GM18499 (cell line): ENCODE data around the gene C1QC.
"Not testable (repeated sequence)": the region's sequence is repeated elsewhere in the genome, so short reads cannot be mapped to it uniquely, and the experiment has no call there.

Experiments
- ATAC-seq: cut with Tn5 transposase; IDR thresholded peaks from one replicate; pipeline ENCODE4 v1.9.1; 2021; ENCODE audit warnings: moderate number of reproducible peaks; ENCODE audit not compliant: insufficient read depth, unreplicated experiment

The C1QC gene

DNA sequence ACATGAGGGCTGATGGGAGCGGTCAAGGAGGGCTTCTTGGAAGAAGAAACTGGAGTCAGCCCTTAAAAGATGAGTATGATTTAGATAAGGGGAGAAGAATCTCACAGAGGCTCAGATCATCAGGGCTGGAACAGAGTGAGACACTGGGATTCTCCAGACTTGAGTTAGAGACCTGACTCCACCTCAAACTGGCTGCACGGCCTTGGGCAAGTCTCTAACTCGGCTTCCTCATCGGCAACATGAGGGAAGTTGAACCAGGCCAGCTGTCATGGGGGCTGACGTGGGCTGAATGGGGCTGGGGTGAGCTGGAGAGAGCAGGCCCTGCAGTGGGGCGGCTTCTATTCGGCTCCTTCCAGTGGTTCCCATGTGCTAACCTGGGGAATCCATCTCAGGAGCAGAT, 2.5 kb downstream of the C1QC start:
- ATAC-seq: no peak

DNA sequence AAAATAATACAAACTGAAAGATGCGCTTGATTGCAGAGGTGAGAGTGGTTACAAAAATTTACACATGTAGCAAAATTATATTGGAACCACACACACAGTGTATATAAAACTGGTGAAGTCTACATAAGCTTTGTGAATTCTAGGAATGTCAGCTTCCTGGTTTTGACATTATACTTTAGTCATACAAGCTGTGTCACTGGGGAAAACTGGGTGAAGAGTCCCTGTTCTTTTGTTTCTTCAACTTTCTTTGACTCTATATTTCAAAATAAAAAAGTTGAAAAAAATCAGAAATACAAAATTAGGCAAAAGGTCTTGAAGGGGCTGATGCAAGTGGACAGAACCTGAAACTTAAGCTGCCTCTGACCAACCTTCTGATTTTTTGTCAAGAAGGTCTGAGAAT, 3.0 kb downstream of the C1QC start:
- no peak for ATAC-seq

DNA sequence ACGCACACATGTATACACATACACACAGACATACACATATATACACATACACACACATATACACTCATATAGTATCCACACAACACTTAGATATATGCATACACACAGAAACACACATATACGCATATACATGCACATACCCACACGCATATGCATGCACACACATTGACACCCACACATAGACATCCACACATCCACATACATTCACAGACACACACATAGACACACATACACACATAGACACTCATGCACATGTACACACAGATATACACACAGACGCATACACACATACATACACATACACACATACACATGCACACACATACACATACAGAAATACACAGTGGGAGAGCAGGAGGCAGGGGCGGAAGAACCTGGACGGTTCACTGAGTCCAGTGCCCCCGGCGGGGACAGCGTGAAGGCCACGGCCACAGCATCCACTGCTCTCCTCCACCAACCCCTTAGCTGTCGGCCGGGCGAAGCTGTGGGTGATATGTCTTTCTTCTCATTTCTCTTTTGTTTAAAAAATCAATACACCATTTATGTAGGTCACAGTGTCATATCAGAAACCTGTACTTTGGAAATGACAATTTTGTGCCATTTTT, 6.8 kb downstream of the C1QC start:
- no peak for ATAC-seq

DNA sequence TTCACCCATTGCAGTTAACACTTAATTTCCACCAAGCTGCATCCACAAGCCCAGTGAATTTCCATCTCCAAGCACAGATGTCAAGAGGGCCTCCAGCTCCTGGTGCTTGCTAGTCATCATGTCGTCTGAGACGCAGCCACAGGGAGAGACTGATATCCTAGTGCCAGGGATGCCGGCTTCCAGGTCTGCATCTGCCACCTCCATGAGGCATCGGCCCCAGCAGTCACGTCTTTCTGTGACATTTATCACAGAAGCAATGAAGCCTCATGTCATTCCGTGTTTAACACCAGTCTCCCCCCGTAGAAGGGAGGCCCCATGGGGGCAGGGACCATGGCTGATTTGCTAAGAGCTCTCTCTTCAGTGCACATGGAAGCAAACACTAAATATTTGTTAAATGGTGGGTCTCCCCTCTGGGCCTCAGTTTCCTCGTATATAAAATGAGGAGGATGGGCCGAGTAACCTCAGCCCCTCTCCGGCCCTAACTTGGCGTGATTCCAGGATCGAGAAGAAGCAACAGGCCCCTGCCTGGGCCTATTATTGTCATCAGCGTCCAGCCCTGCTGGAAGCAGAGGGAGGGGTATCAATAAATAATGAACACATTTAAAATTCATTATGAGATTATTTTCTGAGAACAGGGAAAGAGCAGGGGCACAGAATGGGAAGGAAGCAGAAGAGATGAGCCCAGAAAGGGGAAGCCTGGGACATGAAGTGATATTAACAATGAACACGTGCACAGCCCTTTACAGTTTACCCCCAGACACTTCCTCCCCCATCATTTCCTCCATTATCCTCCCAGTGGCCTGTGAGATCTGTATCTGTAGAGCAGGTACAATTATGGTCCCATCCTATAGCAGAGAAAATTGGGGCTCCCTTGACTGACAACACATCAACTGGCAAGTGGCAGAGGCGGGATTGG, 8.8 kb downstream of the C1QC start:
- ATAC-seq: no peak

DNA sequence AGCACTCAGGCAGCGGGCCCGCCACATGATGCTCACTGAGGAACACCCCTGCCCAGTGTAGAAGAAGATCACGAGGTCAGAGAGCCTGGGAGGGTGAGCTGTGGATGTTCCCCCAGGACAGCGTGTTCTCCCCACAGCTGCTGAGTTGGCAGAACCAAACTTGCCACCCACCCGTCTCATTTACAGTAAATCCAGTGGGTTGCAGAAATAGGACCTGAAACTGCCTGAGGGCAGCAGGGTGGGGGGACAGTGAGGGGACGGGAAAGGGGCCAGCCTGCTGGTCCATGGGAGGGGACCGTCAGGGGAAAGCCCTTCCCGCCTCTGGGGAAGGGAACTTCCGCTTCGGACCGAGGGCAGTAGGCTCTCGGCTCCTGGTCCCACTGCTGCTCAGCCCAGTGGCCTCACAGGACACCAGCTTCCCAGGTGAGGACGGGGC, 9.5 kb downstream of the C1QC start, which contains the start of gene C1QB:
C1QB (plus strand) TSS at position 356 of the 436 bp plus-strand sequence. CDS start 6,227 bp downstream, outside the sequence.
- ATAC-seq: no peak

DNA sequence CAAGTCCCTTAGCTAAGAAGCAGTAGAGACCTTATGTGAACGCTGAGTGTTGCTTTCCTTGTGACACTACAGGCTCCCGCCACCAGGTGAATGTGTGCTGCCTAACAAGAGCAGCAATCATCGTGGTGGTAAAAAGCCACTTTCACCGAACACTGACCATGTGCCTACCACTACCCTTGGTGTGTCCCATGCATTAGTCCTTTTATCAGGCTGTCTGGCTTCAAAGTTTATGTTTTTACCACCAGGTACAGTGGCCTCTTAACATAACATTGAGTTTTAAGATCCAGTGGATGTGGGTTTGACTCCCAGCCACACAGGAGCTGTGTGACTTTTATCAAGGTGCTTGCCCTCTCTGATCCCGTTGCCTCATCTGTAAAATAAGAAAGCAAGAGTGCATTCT, 11.3 kb downstream of the C1QC start:
- ATAC-seq: no peak

DNA sequence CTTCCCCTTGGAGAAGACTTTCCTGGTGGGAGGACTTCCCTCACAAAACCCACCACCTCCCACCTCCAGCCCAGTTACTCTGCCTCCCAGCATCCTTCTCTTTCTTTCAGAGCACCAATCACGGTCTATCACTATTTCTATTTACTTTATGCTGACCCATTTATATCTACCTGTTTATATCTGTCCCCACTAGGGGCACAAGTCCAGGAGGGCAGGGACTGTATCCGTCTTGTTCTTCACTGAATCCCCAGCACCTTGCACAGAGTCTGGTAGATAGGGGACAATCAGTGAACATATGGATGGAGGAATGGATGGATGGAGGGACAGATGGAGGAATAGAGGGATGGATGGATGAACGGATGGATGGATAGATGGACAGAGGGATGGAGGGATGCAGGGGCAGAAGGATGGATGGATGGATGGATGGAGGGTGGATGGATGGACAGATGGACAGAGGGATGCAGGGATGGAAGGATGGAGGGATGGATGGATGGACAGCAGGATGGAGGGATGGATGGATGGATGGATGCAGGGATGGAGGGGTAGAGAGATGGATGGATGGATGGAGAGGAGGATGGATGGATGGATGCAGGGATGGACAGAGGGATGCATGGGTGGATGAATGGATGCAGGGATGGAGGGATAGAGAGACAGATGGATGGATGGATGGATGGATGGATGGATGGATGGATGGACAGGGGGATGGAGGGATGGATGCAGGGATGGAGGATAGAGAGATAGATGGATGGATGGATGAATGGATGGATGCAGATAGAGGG, 15.1 kb downstream of the C1QC start:
- ATAC-seq: no peak

DNA sequence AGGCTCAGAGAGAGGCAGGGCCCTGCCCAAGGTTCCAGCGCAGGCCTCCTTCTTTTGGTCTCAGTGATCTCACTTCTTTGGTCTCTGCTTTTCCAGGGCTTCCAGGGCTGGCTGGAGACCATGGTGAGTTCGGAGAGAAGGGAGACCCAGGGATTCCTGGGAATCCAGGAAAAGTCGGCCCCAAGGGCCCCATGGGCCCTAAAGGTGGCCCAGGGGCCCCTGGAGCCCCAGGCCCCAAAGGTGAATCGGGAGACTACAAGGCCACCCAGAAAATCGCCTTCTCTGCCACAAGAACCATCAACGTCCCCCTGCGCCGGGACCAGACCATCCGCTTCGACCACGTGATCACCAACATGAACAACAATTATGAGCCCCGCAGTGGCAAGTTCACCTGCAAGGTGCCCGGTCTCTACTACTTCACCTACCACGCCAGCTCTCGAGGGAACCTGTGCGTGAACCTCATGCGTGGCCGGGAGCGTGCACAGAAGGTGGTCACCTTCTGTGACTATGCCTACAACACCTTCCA, 17.3 kb downstream of the C1QC start:
- ATAC-seq: no peak

DNA sequence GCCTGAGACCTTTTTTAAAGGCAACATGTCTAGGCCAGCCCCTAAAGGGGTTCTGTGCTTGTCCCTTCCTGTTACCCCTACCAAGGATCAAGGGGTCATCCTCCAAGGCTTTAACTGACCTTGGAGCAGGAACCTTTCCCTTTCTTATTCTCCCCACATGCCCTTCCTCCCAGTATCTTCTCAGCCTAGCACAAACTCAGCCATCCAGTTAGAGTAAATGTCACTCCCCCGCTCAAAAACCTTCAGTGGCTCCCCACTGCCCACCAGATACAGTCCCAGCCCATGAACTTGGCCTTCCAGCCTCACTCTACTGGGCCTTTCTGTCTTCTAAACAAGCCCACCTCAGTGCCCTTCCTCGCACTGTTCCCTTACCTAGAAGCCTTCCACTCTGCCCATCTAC, 18.4 kb downstream of the C1QC start:
- ATAC-seq: no peak

DNA sequence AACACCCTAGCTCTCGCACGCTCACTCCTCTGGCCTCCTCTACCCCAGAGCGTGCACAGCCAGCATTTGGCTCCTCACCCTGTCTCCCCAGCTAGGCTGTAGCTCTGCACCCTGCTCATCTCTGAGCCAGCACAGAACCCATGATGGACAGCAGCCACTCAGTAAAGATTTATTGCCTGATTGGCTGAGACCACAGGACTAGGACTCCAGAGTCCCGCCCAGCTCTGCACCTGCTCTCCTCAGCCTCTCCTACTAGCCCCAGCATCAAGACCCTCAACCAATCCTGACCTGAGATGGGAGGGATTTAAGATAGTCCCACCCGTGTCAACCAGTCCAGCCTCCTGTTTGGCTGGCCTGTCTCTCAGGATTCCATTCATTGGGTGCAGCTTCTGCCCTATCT, 18.9 kb downstream of the C1QC start:
- no peak for ATAC-seq

DNA sequence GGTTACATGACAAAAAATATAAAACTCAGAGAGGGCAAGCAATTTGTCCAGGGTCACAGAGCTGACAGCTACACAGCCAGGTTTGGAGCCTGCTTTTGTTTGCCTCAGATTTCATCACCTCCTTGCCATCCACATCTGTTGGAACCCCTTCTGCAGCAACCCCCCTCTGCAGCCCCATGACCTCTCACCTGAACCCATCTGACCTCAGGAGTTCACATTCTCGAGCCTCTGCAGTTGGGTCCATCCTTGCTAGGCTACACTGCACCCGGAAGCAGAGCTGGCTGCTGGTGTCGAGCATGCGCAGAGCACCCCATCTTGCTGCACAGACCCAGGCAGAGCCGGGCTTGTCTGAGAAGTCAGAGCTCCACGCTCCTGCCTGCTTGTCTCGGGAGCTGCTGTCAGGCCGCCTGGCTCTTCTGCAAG, 19.6 kb downstream of the C1QC start:
- no peak for ATAC-seq

DNA sequence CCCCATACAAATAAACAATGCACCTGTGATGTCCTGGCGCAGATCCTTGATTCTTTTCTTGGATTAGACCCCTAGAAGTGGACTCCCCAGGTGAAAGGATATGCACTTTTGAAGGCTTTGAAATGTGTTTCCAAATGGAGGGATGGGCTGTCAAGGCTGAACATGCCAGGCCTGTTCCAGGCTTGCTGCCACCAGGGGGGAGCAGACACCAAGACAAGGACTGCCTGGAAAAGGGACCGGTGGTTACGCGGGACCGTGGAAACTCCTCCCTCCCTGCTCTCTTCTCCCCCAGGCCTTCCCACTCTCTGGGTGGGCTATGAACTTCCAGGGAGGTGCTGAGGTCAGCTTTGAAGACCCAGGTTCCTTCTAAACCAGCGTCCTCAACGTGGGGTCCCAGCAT, 22.3 kb downstream of the C1QC start:
- ATAC-seq: no peak

DNA sequence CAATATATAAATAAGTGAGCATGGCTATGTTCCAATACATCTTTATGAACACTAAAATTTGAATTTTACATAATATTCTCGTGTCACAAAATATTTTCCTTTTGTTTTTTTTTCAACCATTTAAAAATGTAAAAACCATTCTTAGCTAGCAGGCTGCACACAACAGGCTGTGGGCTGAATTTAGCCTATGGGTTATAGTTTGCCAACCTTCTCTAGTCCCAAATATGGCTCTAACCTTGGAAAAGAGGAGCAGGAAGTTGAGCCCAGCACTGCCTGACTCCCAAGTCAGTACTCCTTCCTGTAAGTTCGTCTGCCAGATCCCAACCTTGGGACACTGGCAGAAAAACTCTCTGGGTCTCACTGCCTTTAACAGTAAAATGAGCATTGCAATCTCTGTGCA, 23.0 kb downstream of the C1QC start:
- ATAC-seq: no peak

DNA sequence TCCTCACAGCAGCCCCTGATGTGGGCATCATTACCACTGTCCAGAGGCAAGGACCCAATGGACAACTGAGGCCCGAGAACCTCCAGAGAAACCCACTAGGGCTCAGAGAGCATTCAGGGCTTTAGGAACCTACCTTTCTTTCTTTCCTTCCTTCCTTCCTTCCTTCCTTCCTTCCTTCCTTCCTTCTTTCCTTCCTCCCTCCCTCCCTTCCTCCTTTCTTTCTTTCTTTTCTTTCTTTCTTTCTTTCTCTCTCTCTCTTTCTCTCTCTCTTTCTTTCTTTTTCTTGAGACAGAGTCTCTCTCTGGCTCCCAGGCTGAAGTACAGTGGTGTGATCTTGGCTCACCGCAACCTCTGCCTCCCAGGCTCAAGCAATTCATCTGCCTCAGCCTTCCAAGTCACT, 25.4 kb downstream of the C1QC start:
- ATAC-seq: not testable (repeated sequence)

DNA sequence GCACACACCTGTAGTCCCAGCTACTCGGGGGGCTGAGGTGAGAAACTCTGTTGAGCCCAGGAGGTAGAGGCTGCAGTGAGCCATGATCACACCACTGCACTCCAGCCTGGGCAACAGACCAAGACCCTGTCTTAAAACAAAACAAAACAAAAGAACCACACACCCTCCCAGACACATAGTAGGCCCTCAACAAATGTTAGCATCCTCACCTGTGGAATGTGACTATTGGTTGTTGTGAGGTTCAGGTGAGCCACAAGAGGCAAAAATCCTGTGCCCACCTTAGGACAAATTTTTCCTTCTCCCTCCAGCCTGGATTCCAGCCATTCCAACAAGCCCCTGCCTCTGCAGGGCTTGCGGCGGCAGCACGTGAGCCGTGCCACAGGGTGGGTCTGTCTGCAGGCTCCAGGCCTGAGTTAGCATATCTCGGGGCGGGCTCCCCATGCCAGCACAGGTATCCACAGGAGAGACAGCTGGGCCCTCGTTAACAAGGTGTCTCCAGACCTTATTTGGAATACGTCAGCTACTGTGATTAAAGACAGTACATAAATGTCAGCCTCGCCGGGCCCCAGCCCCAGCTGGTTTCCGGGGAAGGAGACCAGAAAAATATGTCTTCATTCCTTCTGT, 27.0 kb downstream of the C1QC start:
- ATAC-seq: no peak

DNA sequence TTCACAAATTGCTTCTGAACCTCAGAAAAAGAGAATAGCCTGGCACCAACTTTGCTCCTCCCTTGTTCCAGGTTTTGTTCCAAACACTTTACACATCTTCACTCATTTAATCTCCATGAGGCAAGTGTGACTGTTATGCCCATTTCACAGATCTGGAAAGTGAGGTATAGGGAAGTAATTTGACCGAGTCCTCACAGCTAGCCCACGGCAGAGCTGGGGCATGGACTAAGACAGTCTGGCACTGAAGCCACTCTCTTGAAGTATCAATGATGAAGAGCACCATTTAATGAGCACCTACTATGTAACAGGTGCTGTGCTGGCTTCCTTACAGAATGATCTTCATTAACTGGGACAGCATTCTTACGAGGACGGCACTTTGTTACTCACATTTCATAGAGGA, 28.6 kb downstream of the C1QC start:
- no peak for ATAC-seq

DNA sequence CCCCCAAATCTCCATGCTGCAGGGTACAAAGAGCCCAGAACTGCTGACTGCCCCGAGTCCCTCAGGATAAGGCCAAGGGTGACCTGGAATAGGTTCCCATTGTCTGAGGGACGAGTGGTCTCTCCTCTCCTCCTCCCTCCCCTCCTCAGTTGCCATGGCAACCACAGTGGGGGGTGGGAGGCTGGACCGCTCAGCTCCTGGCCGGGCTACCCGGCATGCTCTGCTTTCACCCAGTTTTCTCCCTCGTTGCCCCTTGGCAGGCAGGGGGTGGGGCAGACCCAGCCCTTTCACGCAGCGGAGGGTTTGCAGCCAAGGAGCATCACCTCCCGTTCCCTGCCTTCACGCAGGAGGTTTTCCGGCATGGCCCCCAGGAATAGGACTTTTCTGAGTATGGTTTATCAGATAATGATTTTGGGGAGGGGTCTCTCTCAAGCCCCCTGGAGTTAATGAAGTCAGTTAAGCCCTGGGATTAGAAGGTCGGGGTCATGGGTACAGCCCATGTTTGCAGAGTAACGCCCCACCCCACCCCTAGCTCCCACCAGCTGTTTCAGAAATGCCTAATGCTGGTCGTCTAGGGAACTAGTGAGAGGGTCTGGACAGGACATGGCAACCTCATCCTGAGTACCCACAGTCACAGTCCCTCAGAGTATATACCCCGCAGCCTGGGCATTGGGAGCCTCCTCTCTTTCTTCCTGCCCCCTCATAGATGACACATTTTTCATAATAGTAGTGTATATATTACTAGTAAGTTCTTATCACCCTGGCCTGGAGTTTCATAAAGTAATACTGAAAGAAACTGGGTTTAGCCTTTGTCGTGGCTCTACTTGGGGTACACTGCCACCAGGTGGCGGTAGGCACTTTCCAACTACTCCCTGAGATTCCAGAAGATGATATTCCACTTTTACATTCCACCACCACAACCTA, 30.3 kb downstream of the C1QC start:
- ATAC-seq: no peak

DNA sequence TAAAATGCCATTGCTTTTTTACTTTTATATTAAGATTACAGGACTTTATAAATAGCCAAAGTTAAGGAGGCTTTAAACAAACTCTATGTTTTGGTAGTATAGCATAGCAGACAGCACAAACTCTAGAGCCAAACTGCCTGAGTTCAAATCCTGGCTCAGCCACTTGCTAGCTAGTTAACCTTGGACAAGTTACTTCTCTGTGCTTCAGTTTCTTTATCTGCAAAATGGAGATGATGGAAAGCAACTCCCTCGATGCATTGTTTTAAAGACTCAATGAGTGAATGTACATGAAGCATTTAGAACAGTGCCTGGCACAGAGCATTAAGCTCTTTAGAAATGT, 30.9 kb downstream of the C1QC start:
- no peak for ATAC-seq

DNA sequence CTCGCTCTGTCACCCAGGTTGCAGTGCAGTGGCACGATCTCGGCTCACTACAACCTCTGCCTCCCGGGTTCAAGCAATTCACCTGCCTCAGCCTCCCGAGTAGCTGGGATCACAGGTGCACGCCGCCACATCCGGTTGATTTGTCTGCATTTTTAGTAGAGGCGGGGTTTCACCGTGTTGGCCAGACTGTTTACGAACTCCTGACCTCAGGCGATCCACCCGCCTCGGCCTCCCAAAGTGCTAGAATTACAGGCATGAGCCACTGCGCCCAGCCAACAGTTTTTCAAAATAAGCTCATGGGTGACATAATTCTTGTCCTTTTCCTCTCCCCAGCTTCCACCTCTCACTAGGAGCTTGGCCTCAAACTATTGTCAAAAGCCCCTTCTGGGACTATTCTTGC, 32.7 kb downstream of the C1QC start:
- not testable (repeated sequence) for ATAC-seq
